ENCODE data around the gene ZMAT5. TPM values are rescaled to one million over a fixed set of nuclear protein-coding genes. Genes with fewer than 3 reads are reported as not detected.

ZMAT5 gene
- total RNA-seq, 1 experiment from 2014 or later, result 16.0 TPM

DNA sequence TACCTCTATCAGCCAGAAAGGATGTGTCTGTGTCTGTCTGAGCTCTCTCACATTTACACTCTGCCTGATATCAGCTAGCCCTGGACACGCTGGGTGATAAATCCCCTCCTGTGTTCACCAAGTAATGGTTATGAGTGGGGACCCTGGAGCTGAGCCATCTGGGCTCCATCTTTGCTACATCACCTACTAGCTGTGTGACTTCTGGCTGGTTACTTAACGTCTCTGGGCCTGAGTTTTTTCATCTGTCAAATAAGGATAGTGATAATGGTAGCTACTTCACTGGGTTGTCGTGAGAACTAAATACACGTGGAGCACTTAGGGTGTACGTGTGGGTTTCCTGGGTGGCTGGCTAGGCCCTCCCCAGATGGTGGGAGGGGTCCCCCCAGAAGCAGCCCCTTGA lies 23.3 kb upstream of the ZMAT5 start:
- Histone ChIP-seq H3K36me3 (ENCODE audit: control insufficient read depth in 1 of 2, insufficient read depth in 2 of 2, low read length in 2 of 2) (peaks cover 13 to 27% of the 10 kb centered on the region in 2 experiments; a peak in 3 of 4 replicates), H3K9me2 (ENCODE audit: insufficient read depth) (no peaks in the 10 kb centered on the region), H3K27me3 (ENCODE audit: insufficient read depth, low read length) (no peaks in the 10 kb centered on the region), H2AFZ (ENCODE audit: low read depth, low read length, poor library complexity, severe bottlenecking) (no peak overlapping the region), H4K20me1 (ENCODE audit: insufficient read depth) (no peaks in the 10 kb centered on the region), H3K79me2 (ENCODE audit: insufficient read depth, low read length) (no peaks in the 10 kb centered on the region), H3K9ac (ENCODE audit: low read length) (no peak overlapping the region), H3K4me3 (replicated peaks in 1 of 2; ENCODE audit: low read depth in 1 of 2, low read length in 2 of 2) (no peak overlapping the region), H3K4me2 (ENCODE audit: low read length) (no peak overlapping the region), H3K9me3 (ENCODE audit: control insufficient read depth in 1 of 2, insufficient read depth in 1 of 2, low read depth in 1 of 2, low read length in 2 of 2) (no peaks in the 10 kb centered on the region), H3K4me1 (ENCODE audit: control insufficient read depth in 1 of 2, insufficient read depth in 2 of 2, low read length in 2 of 2) (no peaks in the 10 kb centered on the region), H3K27ac (ENCODE audit: low read depth, low read length) (no peak overlapping the region)
- DNase-seq (ENCODE audit: low read depth, low spot score) (no peak), ATAC-seq (no peak)
- ChIA-PET CTCF (interaction anchor here (1.0 kb wide), 1 partner anchor 215 kb away, joined by 3 read pairs; no protein-coding TSS in a partner anchor), POLR2A (no interaction called here), RAD21 (ENCODE audit: low non-redundant PET in 1 of 2, low total read pairs in 2 of 2, uncharacterized antibody in 2 of 2, unreplicated experiment in 2 of 2) (no interaction called here)
- intact Hi-C loops (cut with micrococcal nuclease), result no loop called here
- no peak for TF ChIP-seq RAD21 (IDR thresholded peaks at IDR 0.05; ENCODE audit: low read depth)
- TF ChIP-seq YY1 (IDR thresholded peaks at IDR 0.05; ENCODE audit: extremely low read depth, insufficient replicate concordance, low read depth, low read length), result no peak
- no peak for TF ChIP-seq POLR2AphosphoS5 (IDR thresholded peaks at IDR 0.05; ENCODE audit: low read depth, low read length)
- TF ChIP-seq SP1 (IDR thresholded peaks at IDR 0.05; ENCODE audit: low read depth), result no peak
- no peak for TF ChIP-seq EGR1 (IDR thresholded peaks at IDR 0.05; ENCODE audit: low read depth)
- TF ChIP-seq, protein P1, sequence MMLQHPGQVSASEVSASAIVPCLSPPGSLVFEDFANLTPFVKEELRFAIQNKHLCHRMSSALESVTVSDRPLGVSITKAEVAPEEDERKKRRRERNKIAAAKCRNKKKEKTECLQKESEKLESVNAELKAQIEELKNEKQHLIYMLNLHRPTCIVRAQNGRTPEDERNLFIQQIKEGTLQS (IDR thresholded peaks at IDR 0.05), result no peak
- TF ChIP-seq, protein P2, sequence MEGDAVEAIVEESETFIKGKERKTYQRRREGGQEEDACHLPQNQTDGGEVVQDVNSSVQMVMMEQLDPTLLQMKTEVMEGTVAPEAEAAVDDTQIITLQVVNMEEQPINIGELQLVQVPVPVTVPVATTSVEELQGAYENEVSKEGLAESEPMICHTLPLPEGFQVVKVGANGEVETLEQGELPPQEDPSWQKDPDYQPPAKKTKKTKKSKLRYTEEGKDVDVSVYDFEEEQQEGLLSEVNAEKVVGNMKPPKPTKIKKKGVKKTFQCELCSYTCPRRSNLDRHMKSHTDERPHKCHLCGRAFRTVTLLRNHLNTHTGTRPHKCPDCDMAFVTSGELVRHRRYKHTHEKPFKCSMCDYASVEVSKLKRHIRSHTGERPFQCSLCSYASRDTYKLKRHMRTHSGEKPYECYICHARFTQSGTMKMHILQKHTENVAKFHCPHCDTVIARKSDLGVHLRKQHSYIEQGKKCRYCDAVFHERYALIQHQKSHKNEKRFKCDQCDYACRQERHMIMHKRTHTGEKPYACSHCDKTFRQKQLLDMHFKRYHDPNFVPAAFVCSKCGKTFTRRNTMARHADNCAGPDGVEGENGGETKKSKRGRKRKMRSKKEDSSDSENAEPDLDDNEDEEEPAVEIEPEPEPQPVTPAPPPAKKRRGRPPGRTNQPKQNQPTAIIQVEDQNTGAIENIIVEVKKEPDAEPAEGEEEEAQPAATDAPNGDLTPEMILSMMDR (IDR thresholded peaks at IDR 0.05 in 2 of 3, conservative IDR thresholded peaks at IDR 0.05 in 1 of 3; ENCODE audit: borderline replicate concordance in 1 of 3, insufficient read depth in 1 of 3, low read depth in 2 of 3, low read length in 2 of 3), result no peak
- TF ChIP-seq EZH2phosphoT487 (IDR thresholded peaks at IDR 0.05; ENCODE audit: borderline replicate concordance), result no peak
- no peak for TF ChIP-seq FOSL1 (IDR thresholded peaks at IDR 0.05; ENCODE audit: low read depth)
- TF ChIP-seq, protein P3, sequence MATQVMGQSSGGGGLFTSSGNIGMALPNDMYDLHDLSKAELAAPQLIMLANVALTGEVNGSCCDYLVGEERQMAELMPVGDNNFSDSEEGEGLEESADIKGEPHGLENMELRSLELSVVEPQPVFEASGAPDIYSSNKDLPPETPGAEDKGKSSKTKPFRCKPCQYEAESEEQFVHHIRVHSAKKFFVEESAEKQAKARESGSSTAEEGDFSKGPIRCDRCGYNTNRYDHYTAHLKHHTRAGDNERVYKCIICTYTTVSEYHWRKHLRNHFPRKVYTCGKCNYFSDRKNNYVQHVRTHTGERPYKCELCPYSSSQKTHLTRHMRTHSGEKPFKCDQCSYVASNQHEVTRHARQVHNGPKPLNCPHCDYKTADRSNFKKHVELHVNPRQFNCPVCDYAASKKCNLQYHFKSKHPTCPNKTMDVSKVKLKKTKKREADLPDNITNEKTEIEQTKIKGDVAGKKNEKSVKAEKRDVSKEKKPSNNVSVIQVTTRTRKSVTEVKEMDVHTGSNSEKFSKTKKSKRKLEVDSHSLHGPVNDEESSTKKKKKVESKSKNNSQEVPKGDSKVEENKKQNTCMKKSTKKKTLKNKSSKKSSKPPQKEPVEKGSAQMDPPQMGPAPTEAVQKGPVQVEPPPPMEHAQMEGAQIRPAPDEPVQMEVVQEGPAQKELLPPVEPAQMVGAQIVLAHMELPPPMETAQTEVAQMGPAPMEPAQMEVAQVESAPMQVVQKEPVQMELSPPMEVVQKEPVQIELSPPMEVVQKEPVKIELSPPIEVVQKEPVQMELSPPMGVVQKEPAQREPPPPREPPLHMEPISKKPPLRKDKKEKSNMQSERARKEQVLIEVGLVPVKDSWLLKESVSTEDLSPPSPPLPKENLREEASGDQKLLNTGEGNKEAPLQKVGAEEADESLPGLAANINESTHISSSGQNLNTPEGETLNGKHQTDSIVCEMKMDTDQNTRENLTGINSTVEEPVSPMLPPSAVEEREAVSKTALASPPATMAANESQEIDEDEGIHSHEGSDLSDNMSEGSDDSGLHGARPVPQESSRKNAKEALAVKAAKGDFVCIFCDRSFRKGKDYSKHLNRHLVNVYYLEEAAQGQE (IDR thresholded peaks at IDR 0.05; ENCODE audit: low read depth), result no peak
- no peak for TF ChIP-seq EZH2 (IDR thresholded peaks at IDR 0.05)
- no peak for TF ChIP-seq SIN3A (IDR thresholded peaks at IDR 0.05; ENCODE audit: low read depth)
- TF ChIP-seq CEBPB (IDR thresholded peaks at IDR 0.05; ENCODE audit: low read depth), result no peak
- TF ChIP-seq ZFX (IDR thresholded peaks at IDR 0.05), result no peak
- TF ChIP-seq JUND (IDR thresholded peaks at IDR 0.05), result no peak
- no peak for TF ChIP-seq ELF1 (IDR thresholded peaks at IDR 0.05; ENCODE audit: borderline replicate concordance, low read depth)
- no peak for TF ChIP-seq POLR2A (IDR thresholded peaks at IDR 0.05; ENCODE audit: borderline replicate concordance, extremely low read depth, insufficient read depth, insufficient read length)
- no peak for TF ChIP-seq SRF (IDR thresholded peaks at IDR 0.05; ENCODE audit: low read depth)
- BruUV-seq (replicated peaks), result no TSS peak
